K562 (cell line): ENCODE results near the gene DCAF8. TPM values are rescaled to one million over a fixed set of nuclear protein-coding genes. Genes with fewer than 3 reads are reported as not detected.

Experiments used
- ESRRB ChIP-seq: fragments of 250-450 bp; sonication (Bioruptor Pico); IDR thresholded peaks from 2 replicates; pipeline ENCODE4 v1.5.0; 2020; ENCODE audit warnings: mild to moderate bottlenecking, moderate library complexity, borderline replicate concordance
- GABPB1 ChIP-seq: sonication (generic); formaldehyde crosslinking; IDR thresholded peaks from 2 replicates; pipeline ENCODE4 v1.8.0; 2022; ENCODE audit warnings: mild to moderate bottlenecking, missing genetic modification reagents
- LEF1 ChIP-seq: fragments of 450-650 bp; IDR thresholded peaks from 2 replicates; pipeline ENCODE4 v1.6.1; 2016; ENCODE audit warnings: mild to moderate bottlenecking
- RBM22 ChIP-seq: fragments of 200-400 bp; formaldehyde crosslinking; IDR thresholded peaks from 2 replicates; pipeline ENCODE4 v1.6.1; 2018; ENCODE audit warnings: low read length, low read depth; ENCODE audit not compliant: poor library complexity, severe bottlenecking
- SNRNP70 ChIP-seq: fragments of 200-400 bp; formaldehyde crosslinking; optimal IDR thresholded peaks from 2 replicates; pipeline ENCODE3; 2017; ENCODE audit warnings: low read depth, low read length
- WHSC1 ChIP-seq: IDR thresholded peaks from one replicate; pipeline ENCODE4 v1.6.1; 2012; ENCODE audit warnings: low read length, control low read depth, inconsistent platforms
- XRCC4 ChIP-seq: IDR thresholded peaks from one replicate; pipeline ENCODE4 v1.6.1; 2011; ENCODE audit not compliant: insufficient read depth, insufficient read length; ENCODE audit errors: extremely low read depth
- YBX1 ChIP-seq: fragments of 450-650 bp; IDR thresholded peaks from 2 replicates; pipeline ENCODE4 v1.7.1; 2016; ENCODE audit warnings: mild to moderate bottlenecking
- ZNF224 ChIP-seq: sonication (generic); formaldehyde crosslinking; IDR thresholded peaks from 2 replicates; pipeline ENCODE4 v1.8.0; 2022; ENCODE audit warnings: mild to moderate bottlenecking, missing genetic modification reagents
- ZNF239 ChIP-seq: fragments of 250-450 bp; sonication (Bioruptor Pico); IDR thresholded peaks from 2 replicates; pipeline ENCODE4 v1.4.0; 2020; ENCODE audit warnings: mild to moderate bottlenecking
- ZNF431 ChIP-seq: sonication (generic); formaldehyde crosslinking; IDR thresholded peaks from 2 replicates; pipeline ENCODE4 v1.8.0; 2022; ENCODE audit warnings: mild to moderate bottlenecking, missing genetic modification reagents
- polyA plus RNA-seq, 8 experiments: library from polyadenylated mRNA; depleted of rRNA in 4 of 8; stranded (reverse) in 5 of 8; unstranded in 3 of 8; fragments of >200 nt; fragmentation: Nextera tagmentation in 2 of 8; fragmentation: Illumina TruSeq in 1 of 8; extraction: Ambion mirVana in 2 of 8; extraction: Trizol in 1 of 8; gene quantifications; 2 replicates each; pipeline versions ENCODE4 v1.2.1 to v1.2.3, GENCODE V29; 2011 to 2014; ENCODE audit warnings: inconsistent platforms in 1 of 8, missing spikeins in 1 of 8
- total RNA-seq, 7 experiments: library from RNA; depleted of rRNA in 6 of 7; stranded (reverse); fragments of >200 nt in 6 of 7; fragmentation: Illumina TruSeq in 2 of 7; extraction: Trizol in 2 of 7; gene quantifications; 2 replicates each; pipeline versions ENCODE4 v1.2.1 to v1.2.3, GENCODE V29; 2011 to 2021; ENCODE audit warnings: low replicate concordance in 1 of 7
- TF ChIP-seq, protein P1 (sequence below): fragments of 250-450 bp; sonication (Bioruptor Pico); IDR thresholded peaks from 2 replicates; pipeline ENCODE4 v1.5.1; 2021; ENCODE audit warnings: mild to moderate bottlenecking

DCAF8 gene
- total and polyA plus RNA-seq, 9 of the 15 experiments (the other 6 are each of a cell fraction or from before 2014, with no cell fraction given): 11.6 to 149 (median 81.3) TPM

GRCh38 chr1:160261893-160262794 lies at the start of gene DCAF8 (continued):
- TF ChIP-seq, protein P1, sequence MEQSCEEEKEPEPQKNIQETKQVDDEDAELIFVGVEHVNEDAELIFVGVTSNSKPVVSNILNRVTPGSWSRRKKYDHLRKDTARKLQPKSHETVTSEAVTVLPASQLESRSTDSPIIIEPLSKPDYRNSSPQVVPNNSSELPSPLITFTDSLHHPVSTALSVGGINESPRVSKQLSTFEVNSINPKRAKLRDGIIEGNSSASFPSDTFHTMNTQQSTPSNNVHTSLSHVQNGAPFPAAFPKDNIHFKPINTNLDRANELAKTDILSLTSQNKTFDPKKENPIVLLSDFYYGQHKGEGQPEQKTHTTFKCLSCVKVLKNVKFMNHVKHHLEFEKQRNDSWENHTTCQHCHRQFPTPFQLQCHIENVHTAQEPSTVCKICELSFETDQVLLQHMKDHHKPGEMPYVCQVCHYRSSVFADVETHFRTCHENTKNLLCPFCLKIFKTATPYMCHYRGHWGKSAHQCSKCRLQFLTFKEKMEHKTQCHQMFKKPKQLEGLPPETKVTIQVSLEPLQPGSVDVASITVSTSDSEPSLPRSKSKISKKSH (CRISPR knock-in tag): no peak
- TF ChIP-seq GABPB1 (CRISPR knock-in tag) (peak; percentile 65), SNRNP70 (no peak), XRCC4 (no peak), ZNF431 (CRISPR knock-in tag) (no peak), LEF1 (no peak), WHSC1 (no peak), YBX1 (no peak), ESRRB (CRISPR knock-in tag) (0 out of 2 replicates have a peak, but pooled peaks have one; percentile 58), RBM22 (no peak), ZNF239 (CRISPR knock-in tag) (no peak), ZNF224 (CRISPR knock-in tag) (no peak)
- TF ChIP-seq, all 486 proteins: peak for 160
